ENCODE data around the gene GALNT15. TPM values are rescaled to one million over a fixed set of nuclear protein-coding genes. Genes with fewer than 3 reads are reported as not detected.

The GALNT15 gene
- polyA plus RNA-seq, 1 of the 3 experiments (the other 2 are of a cell fraction), result 4.7 TPM

DNA sequence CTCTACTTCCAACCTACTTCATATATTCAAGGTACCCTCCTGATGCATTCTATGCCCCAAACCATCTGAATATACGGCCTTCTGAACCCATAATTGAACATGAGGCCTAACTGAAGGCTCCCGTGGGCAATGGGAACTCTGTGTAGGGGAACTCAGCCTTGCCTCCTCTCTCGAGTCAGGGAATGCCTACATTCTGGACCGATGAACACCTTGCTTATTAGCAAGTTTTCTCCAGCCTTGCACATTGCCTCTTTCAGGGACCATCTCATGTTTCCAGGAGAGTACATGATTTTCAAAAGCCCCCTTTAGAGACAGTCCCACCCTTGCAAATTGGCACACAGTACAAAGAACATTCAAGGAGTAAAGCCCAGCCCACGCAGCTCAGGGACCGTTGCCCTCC is 26.3 kb upstream of the GALNT15 start:
- Histone ChIP-seq H4K20me1 (ENCODE audit: insufficient read depth) (no peaks in the 10 kb centered on the region), H3K9me2 (no peaks in the 10 kb centered on the region), H3K9ac (no peak overlapping the region), H3K27ac (ENCODE audit: low read depth in 2 of 2, low read length in 1 of 2) (no peak overlapping the region), H2AFZ (ENCODE audit: low read depth) (no peak overlapping the region), H3K4me2 (no peak overlapping the region), H3K4me3 (ENCODE audit: low read depth in 2 of 2, low read length in 1 of 2) (no peak overlapping the region), H3K36me3 (replicated peaks in 1 of 2; ENCODE audit: control insufficient read depth in 1 of 2, insufficient read depth in 2 of 2, low read length in 1 of 2) (no peaks in the 10 kb centered on the region), H3K9me3 (0 out of 2 replicates have a peak, but pooled peaks cover under 1% of the 10 kb centered on the region), H3K79me2 (ENCODE audit: insufficient read depth) (no peaks in the 10 kb centered on the region), H3K4me1 (ENCODE audit: control insufficient read depth in 1 of 2, insufficient read depth in 2 of 2, low read depth in 1 of 2, low read length in 1 of 2) (no peaks in the 10 kb centered on the region; a peak in 1 of 4 replicates), H3F3A (replicated peaks; ENCODE audit: insufficient read depth) (peaks cover 7% of the 10 kb centered on the region), H3K27me3 (ENCODE audit: insufficient read depth) (no peaks in the 10 kb centered on the region)
- CTCF ChIA-PET, result interaction anchor here (1.3 to 2.2 kb wide), 2 partner anchors 13 to 30 kb away, joined by 3 to 8 read pairs; no protein-coding TSS in a partner anchor
- POLR2A ChIA-PET, result no interaction called here
- WGBS (ENCODE audit: low lambda C conversion rate), result 78% methylated on average over 5 of the region's 6 CpGs
- TF ChIP-seq, protein P1, sequence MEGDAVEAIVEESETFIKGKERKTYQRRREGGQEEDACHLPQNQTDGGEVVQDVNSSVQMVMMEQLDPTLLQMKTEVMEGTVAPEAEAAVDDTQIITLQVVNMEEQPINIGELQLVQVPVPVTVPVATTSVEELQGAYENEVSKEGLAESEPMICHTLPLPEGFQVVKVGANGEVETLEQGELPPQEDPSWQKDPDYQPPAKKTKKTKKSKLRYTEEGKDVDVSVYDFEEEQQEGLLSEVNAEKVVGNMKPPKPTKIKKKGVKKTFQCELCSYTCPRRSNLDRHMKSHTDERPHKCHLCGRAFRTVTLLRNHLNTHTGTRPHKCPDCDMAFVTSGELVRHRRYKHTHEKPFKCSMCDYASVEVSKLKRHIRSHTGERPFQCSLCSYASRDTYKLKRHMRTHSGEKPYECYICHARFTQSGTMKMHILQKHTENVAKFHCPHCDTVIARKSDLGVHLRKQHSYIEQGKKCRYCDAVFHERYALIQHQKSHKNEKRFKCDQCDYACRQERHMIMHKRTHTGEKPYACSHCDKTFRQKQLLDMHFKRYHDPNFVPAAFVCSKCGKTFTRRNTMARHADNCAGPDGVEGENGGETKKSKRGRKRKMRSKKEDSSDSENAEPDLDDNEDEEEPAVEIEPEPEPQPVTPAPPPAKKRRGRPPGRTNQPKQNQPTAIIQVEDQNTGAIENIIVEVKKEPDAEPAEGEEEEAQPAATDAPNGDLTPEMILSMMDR (IDR thresholded peaks at IDR 0.05), result no peak
- TF ChIP-seq TCF12 (IDR thresholded peaks at IDR 0.05) (no peak), FOXJ3 (CRISPR knock-in tag; IDR thresholded peaks at IDR 0.05) (no peak), SMC3 (IDR thresholded peaks at IDR 0.05; ENCODE audit: low read depth, low read length) (no peak), GABPA (IDR thresholded peaks at IDR 0.05; ENCODE audit: low read depth) (no peak), RCOR1 (IDR thresholded peaks at IDR 0.05; ENCODE audit: low read length) (no peak), NRF1 (IDR thresholded peaks at IDR 0.05; ENCODE audit: low read depth, low read length) (no peak), POLR2AphosphoS5 (IDR thresholded peaks at IDR 0.05; ENCODE audit: low read depth, low read length) (no peak), EP300 (IDR thresholded peaks at IDR 0.05; ENCODE audit: borderline replicate concordance in 1 of 2, low read depth in 1 of 2, low read length in 1 of 2) (no peak), JUND (IDR thresholded peaks at IDR 0.05) (no peak)
- TF ChIP-seq, protein P2, sequence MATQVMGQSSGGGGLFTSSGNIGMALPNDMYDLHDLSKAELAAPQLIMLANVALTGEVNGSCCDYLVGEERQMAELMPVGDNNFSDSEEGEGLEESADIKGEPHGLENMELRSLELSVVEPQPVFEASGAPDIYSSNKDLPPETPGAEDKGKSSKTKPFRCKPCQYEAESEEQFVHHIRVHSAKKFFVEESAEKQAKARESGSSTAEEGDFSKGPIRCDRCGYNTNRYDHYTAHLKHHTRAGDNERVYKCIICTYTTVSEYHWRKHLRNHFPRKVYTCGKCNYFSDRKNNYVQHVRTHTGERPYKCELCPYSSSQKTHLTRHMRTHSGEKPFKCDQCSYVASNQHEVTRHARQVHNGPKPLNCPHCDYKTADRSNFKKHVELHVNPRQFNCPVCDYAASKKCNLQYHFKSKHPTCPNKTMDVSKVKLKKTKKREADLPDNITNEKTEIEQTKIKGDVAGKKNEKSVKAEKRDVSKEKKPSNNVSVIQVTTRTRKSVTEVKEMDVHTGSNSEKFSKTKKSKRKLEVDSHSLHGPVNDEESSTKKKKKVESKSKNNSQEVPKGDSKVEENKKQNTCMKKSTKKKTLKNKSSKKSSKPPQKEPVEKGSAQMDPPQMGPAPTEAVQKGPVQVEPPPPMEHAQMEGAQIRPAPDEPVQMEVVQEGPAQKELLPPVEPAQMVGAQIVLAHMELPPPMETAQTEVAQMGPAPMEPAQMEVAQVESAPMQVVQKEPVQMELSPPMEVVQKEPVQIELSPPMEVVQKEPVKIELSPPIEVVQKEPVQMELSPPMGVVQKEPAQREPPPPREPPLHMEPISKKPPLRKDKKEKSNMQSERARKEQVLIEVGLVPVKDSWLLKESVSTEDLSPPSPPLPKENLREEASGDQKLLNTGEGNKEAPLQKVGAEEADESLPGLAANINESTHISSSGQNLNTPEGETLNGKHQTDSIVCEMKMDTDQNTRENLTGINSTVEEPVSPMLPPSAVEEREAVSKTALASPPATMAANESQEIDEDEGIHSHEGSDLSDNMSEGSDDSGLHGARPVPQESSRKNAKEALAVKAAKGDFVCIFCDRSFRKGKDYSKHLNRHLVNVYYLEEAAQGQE (IDR thresholded peaks at IDR 0.05; ENCODE audit: low read depth, low read length), result no peak
- no peak for DNase-seq

DNA sequence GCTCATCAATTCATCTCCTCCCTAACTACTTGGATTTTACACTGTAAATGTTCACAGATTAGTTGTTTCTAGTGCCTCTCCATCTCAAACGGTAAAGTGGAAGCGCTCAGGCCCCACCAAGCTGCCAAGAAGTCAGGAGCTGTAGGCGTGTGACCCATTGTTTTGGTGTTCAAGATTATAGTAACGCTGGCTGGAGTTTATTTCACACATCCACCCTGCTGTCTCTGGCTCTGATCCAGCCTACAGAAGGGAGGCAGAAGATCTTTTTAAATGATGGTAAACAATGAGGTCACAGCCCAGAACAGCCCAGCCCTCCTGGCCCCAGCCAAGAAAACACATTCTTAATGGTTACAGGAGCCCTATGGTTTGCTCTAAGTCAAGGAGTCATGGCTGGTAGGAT is 25.7 kb upstream of the GALNT15 start:
- CTCF ChIA-PET, result interaction anchor here (1.3 kb wide), 1 partner anchor 13 kb away, joined by 3 read pairs; no protein-coding TSS in a partner anchor
- WGBS (ENCODE audit: low lambda C conversion rate), result 41% methylated on average over 4 of the region's 4 CpGs
- Histone ChIP-seq H3F3A (replicated peaks; ENCODE audit: insufficient read depth) (peaks cover 7% of the 10 kb centered on the region), H3K27ac (ENCODE audit: low read depth in 2 of 2, low read length in 1 of 2) (no peak overlapping the region), H3K9me3 (0 out of 2 replicates have a peak, but pooled peaks cover 6% of the 10 kb centered on the region), H2AFZ (ENCODE audit: low read depth) (no peak overlapping the region), H4K20me1 (ENCODE audit: insufficient read depth) (no peaks in the 10 kb centered on the region), H3K4me2 (no peak overlapping the region), H3K79me2 (ENCODE audit: insufficient read depth) (no peaks in the 10 kb centered on the region), H3K36me3 (replicated peaks in 1 of 2; ENCODE audit: control insufficient read depth in 1 of 2, insufficient read depth in 2 of 2, low read length in 1 of 2) (peaks cover 0 to 1% of the 10 kb centered on the region in 2 experiments), H3K27me3 (ENCODE audit: insufficient read depth) (no peaks in the 10 kb centered on the region), H3K4me1 (ENCODE audit: control insufficient read depth in 1 of 2, insufficient read depth in 2 of 2, low read depth in 1 of 2, low read length in 1 of 2) (no peaks in the 10 kb centered on the region; a peak in 1 of 4 replicates), H3K4me3 (ENCODE audit: low read depth in 2 of 2, low read length in 1 of 2) (no peak overlapping the region), H3K9me2 (no peaks in the 10 kb centered on the region), H3K9ac (no peak overlapping the region)
- POLR2A ChIA-PET, result no interaction called here
- DNase-seq, result no peak
- TF ChIP-seq, protein P2 (IDR thresholded peaks at IDR 0.05; ENCODE audit: low read depth, low read length), result no peak
- TF ChIP-seq SIN3A (IDR thresholded peaks at IDR 0.05; ENCODE audit: borderline replicate concordance, low read depth, low read length) (no peak), POLR2AphosphoS5 (IDR thresholded peaks at IDR 0.05; ENCODE audit: low read depth, low read length) (no peak), JUND (IDR thresholded peaks at IDR 0.05) (no peak), ELF1 (IDR thresholded peaks at IDR 0.05) (no peak), FOXJ3 (CRISPR knock-in tag; IDR thresholded peaks at IDR 0.05) (no peak), RCOR1 (IDR thresholded peaks at IDR 0.05; ENCODE audit: low read length) (no peak), GABPA (IDR thresholded peaks at IDR 0.05; ENCODE audit: low read depth) (no peak), YY1 (IDR thresholded peaks at IDR 0.05; ENCODE audit: low read depth) (no peak)
- TF ChIP-seq, protein P3, sequence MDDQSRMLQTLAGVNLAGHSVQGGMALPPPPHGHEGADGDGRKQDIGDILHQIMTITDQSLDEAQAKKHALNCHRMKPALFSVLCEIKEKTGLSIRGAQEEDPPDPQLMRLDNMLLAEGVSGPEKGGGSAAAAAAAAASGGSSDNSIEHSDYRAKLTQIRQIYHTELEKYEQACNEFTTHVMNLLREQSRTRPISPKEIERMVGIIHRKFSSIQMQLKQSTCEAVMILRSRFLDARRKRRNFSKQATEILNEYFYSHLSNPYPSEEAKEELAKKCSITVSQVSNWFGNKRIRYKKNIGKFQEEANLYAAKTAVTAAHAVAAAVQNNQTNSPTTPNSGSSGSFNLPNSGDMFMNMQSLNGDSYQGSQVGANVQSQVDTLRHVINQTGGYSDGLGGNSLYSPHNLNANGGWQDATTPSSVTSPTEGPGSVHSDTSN (IDR thresholded peaks at IDR 0.05), result no peak
